ENCODE data around the gene CADM2.

- TF ChIP-seq POLR2AphosphoS5 (IDR thresholded peaks at IDR 0.05) (no peak), CTCF (IDR thresholded peaks at IDR 0.05) (no peak), POLR2A (IDR thresholded peaks at IDR 0.05) (no peak)
Measured at GRCh38 chr3:85524104-85524503, 565.3 kb downstream of the CADM2 start.

All from prostate gland (tissue), 2 donors.